Skeletal muscle tissue (tissue), 4 donors: Measurements from ENCODE around the gene NPHP4. TPM values are rescaled to one million over a fixed set of nuclear protein-coding genes. Genes with fewer than 3 reads are reported as not detected.

ENCODE experiments used
- H3K27ac ChIP-seq: one replicate; pipeline ENCODE4 v1.7.0; 2013; ENCODE audit warnings: mild to moderate bottlenecking, low read depth, low read length, inconsistent platforms
- H3K27me3 ChIP-seq, 3 donors: one replicate each; pipeline ENCODE4 v1.7.0; 2013; ENCODE audit warnings: low read length in 3 of 3; ENCODE audit not compliant: control insufficient read depth in 3 of 3, insufficient read depth in 3 of 3
- H3K36me3 ChIP-seq, 3 donors: one replicate each; pipeline ENCODE4 v1.7.0; 2013; ENCODE audit warnings: low read length in 3 of 3; ENCODE audit not compliant: control insufficient read depth in 3 of 3, insufficient read depth in 3 of 3
- H3K4me1 ChIP-seq, 3 donors: one replicate each; pipeline ENCODE4 v1.7.0; 2013; ENCODE audit warnings: low read length in 3 of 3, mild to moderate bottlenecking in 3 of 3; ENCODE audit not compliant: control insufficient read depth in 3 of 3, insufficient read depth in 3 of 3
- H3K4me3 ChIP-seq, 3 donors: one replicate each; pipeline ENCODE4 v1.7.0; 2013; ENCODE audit warnings: low read length in 3 of 3
- H3K9ac ChIP-seq, 3 donors: one replicate each; pipeline ENCODE4 v1.7.0; 2013; ENCODE audit warnings: low read length in 3 of 3, mild to moderate bottlenecking in 3 of 3, moderate library complexity in 2 of 3, low read depth in 1 of 3
- H3K9me3 ChIP-seq, 3 donors: one replicate each; pipeline ENCODE4 v1.7.0; 2013; ENCODE audit warnings: low read length in 3 of 3; ENCODE audit not compliant: control insufficient read depth in 3 of 3
- total RNA-seq: library from RNA; depleted of rRNA; stranded (reverse); fragments of >200 nt; gene quantifications from one replicate; pipeline ENCODE4 v1.2.3, GENCODE V29; 2014
- donor health status: Osteomylitis.

The NPHP4 gene
- 5.2 TPM for total RNA-seq

DNA sequence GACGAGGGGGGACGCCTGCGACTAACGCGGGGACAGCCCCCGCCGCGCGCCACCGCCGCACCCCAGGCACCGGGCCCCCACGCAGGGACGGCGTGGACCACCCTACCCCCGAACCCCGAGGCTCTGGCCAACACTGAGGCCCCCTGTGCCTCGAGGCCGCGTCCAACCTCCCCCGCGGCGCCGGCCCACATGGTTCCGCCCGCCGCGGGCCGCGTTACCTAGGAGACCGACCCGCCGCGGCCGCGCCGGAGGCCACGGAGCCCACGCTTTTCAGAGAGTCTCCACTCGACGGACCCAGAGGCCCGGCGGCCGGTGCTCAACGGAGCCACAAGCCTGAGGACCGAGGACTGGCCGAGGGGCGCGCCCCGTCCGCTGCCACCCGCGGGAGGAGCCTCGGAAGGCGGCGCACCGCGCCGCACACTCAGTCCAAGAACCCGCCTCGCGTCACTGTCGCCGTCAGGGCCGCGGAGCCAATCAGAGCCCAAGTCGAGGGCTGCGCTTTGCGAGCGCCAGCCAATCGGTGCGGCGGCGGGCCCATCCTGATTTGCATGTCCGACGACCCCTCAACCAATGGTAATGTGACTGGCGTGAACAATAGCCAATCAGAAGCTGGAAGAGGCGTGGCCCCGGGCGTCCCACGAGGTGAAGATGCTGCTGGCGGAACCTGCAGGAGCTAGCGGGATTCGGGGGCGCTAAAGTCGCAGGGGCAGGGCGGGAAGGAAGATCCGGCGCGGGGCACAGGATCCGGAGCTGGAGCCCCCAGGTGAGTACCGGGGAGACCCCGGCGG lies at the start of gene NPHP4:
NPHP4 (minus strand) TSS at position 400 of the 788 bp plus-strand sequence. CDS start 6,136 bp downstream, outside the sequence.
- Histone ChIP-seq H3K27ac (peak within 1 kb of the TSS; percentile 79), H3K4me3 (peak within 1 kb of the TSS; percentile 67 to 83 (median 80)), H3K9ac (peak within 1 kb of the TSS; percentile 65 to 76 (median 70)), H3K27me3 (peaks cover 6 to 7% (median 6%) of the 10 kb centered on the region in 3 donors), H3K36me3 (no peaks in the 10 kb centered on the region), H3K9me3 (no peaks in the 10 kb centered on the region), H3K4me1 (peaks cover 11 to 20% (median 19%) of the 10 kb centered on the region in 3 donors)

DNA sequence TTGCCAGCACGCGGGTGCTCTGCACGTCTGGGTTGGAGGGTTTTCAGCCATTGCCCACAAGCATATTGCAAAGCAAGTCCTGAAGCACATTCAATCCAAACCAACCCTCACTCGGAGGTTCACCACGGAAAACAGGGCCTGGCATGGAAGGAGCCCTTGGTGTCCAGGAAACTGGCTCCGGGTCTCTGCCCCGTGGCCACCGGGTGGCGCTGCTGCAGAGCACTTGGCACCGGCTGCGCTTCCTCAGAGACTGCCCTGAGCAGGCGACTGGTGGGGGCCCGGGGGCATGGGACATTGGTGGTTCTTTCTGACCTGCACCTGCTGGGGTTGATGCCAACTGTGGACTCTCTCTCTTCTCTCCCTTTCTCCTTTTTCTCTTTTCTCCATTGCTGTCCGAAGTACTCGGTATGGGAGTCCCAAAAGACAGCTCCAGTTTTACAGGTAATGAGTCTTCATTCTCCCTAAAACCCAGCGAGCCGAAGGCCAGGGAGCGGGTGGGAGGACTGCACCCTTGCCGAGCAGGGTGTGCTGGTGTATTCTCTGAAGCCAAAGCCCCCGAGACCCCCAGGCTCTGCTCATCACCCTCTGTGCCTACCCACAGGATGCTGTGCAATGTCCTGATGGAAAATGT lies 49.3 kb upstream of the NPHP4 start:
- H3K36me3 ChIP-seq, result no peaks in the 10 kb centered on the region
- no peaks in the 10 kb centered on the region for H3K4me1 ChIP-seq
- H3K9me3 ChIP-seq, result no peaks in the 10 kb centered on the region
- peaks cover 6 to 20% (median 10%) of the 10 kb centered on the region in 3 donors for H3K27me3 ChIP-seq
- no peak overlapping the region for H3K27ac ChIP-seq
- no peak overlapping the region for H3K4me3 ChIP-seq
- no peak overlapping the region for H3K9ac ChIP-seq

DNA sequence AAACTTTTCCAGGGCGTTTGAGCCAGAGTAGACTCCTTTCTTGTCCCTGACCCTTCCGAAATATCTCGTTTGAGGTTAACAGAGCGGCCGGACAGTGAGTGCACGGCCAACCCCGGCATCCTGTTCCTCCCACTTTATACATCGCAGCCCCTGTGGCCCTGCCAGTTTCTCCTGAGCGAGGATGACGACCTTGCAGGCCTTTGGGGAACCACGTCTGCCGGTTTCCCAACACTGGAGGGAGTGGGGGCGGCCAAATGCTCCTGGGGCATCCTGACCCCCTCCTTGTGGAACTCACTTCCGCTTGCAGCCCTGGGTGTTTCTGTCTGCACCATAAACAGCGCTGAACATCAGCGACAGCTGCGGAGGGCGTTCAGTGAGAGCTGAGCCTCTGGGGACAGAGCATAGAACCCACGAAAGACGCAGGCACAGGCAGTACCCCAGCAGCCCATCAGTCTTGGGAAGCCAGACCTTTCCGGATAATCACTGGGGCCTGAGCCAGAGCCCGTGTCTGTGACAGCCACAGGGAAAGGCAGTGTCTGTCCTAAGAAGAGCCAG lies 48.7 kb upstream of the NPHP4 start:
- peaks cover 6 to 20% (median 10%) of the 10 kb centered on the region in 3 donors for H3K27me3 ChIP-seq
- H3K4me1 ChIP-seq, result no peaks in the 10 kb centered on the region
- H3K4me3 ChIP-seq, result no peak overlapping the region
- no peak overlapping the region for H3K9ac ChIP-seq
- H3K9me3 ChIP-seq, result no peaks in the 10 kb centered on the region
- no peak overlapping the region for H3K27ac ChIP-seq
- no peaks in the 10 kb centered on the region for H3K36me3 ChIP-seq

DNA sequence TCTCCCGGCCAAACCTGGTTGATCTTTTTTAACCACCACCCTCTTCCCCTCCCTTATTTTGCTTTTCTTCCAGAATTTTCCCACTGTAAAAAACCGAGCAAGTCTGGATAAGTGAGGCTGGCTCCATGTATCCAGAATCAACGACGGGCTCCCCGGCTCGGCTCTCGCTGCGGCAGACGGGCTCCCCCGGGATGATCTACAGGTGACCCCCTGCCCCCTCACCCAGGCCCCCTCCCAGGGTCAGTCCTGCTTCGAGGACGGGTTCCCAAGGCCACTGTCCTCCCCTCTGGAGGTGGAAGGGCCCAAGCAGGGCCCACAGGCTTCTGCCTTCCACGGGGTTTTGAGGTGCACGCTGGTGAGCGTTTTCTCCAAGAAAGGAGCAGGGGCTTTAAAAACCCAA lies 48.2 kb upstream of the NPHP4 start:
- peaks cover 6 to 20% (median 10%) of the 10 kb centered on the region in 3 donors for H3K27me3 ChIP-seq
- H3K27ac ChIP-seq, result no peak overlapping the region
- no peak overlapping the region for H3K4me3 ChIP-seq
- H3K4me1 ChIP-seq, result no peaks in the 10 kb centered on the region
- no peaks in the 10 kb centered on the region for H3K9me3 ChIP-seq
- no peak overlapping the region for H3K9ac ChIP-seq
- H3K36me3 ChIP-seq, result no peaks in the 10 kb centered on the region

DNA sequence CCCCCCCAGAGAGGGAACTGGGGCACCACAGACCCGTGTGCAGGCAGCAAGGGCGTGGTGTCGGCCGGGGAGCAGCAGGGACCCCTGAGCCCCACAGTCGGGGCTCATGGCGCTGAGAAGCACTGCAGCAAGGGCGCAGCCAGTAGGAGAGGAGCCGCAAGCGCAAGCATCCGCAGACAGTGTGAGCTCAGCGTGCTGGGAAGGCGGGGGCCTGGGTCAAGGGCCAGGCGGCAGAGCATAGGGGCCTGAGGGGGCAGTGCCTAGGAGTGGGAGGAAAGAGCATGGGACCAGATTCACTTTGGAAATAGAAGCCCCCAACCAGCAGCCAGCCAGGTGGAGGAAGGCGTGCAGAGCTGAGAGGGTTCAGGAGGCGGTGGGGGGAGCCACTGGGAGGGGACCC lies 46.8 kb upstream of the NPHP4 start:
- H3K4me3 ChIP-seq, result no peak overlapping the region
- no peak overlapping the region for H3K9ac ChIP-seq
- H3K27me3 ChIP-seq, result peaks cover 13 to 25% (median 14%) of the 10 kb centered on the region in 3 donors
- H3K4me1 ChIP-seq, result peaks cover 0 to 6% (median 0%) of the 10 kb centered on the region in 3 donors
- H3K36me3 ChIP-seq, result no peaks in the 10 kb centered on the region
- H3K27ac ChIP-seq, result no peak overlapping the region
- no peaks in the 10 kb centered on the region for H3K9me3 ChIP-seq

DNA sequence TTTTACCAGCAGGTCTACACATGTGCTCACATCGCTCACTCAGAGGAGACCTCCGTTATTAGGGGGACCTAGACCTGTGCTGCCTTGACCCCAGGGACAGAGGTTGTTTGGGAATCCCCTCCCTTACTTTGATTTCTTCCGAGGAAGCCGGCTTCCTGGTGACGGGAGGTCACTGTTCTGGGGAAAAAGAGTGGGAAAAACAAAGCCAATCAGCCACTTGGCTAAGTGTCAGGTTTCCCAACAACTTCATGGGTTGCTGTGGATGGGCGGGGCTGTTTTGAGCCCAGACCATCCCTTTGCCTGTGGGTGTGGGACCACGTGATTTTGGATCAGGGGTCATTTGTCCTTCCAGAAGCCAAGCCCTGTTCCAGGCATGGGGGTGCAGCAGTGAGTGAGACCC lies 46.4 kb upstream of the NPHP4 start:
- H3K27me3 ChIP-seq, result peaks cover 13 to 25% (median 16%) of the 10 kb centered on the region in 3 donors
- no peaks in the 10 kb centered on the region for H3K9me3 ChIP-seq
- no peak overlapping the region for H3K4me3 ChIP-seq
- H3K27ac ChIP-seq, result no peak overlapping the region
- H3K4me1 ChIP-seq, result peaks cover 0 to 7% (median 0%) of the 10 kb centered on the region in 3 donors
- H3K36me3 ChIP-seq, result no peaks in the 10 kb centered on the region
- no peak overlapping the region for H3K9ac ChIP-seq

DNA sequence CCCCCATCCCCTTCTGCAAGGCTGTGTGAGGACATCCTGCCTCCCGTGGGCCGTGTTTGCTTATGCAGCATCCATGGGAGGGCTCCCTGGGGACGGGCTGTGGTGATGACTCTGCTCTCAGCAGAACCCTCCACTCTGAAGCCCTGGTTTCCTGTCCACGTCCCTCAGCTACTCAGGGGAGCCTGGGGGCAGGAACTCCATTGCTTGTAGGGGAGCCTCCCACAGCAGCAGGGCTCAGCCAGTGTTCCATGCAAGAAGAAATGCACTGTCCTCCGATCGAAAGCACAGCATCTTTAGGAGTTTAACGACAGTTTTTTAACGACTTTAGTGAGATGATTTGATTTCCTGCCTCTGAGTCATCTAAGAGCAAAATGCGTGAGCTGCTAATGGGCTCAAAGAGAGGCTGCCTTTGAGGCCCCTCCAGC lies 45.1 kb upstream of the NPHP4 start:
- no peak overlapping the region for H3K4me3 ChIP-seq
- peaks cover 0 to 7% (median 0%) of the 10 kb centered on the region in 3 donors for H3K4me1 ChIP-seq
- peaks cover 17 to 29% (median 22%) of the 10 kb centered on the region in 3 donors for H3K27me3 ChIP-seq
- no peaks in the 10 kb centered on the region for H3K9me3 ChIP-seq
- no peaks in the 10 kb centered on the region for H3K36me3 ChIP-seq
- H3K9ac ChIP-seq, result no peak overlapping the region
- H3K27ac ChIP-seq, result no peak overlapping the region

DNA sequence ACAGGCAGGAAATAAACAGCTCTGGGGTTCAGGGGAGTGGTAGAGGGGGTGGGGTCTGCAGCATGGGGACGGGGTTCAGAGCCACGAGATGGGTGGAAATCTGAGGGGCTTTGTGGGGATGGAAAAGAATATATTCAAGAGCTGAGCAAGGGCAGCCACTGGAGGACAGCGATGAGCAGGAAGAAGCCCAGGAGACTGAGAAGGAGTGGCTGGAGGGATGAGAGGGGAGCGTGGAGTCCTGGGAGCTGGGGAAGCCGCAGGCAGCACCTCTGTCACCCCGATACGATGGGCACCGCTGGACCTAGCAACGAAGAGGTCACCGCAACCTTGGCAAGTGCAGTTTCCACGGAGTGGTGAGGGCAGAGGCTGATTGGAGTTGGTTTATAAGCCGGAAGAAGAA lies 43.5 kb upstream of the NPHP4 start:
- Histone ChIP-seq H3K36me3 (no peaks in the 10 kb centered on the region), H3K4me3 (no peak overlapping the region), H3K9me3 (no peaks in the 10 kb centered on the region), H3K9ac (no peak overlapping the region), H3K27ac (no peak overlapping the region), H3K27me3 (peaks cover 17 to 22% (median 21%) of the 10 kb centered on the region in 3 donors), H3K4me1 (peaks cover 0 to 7% (median 0%) of the 10 kb centered on the region in 3 donors)

DNA sequence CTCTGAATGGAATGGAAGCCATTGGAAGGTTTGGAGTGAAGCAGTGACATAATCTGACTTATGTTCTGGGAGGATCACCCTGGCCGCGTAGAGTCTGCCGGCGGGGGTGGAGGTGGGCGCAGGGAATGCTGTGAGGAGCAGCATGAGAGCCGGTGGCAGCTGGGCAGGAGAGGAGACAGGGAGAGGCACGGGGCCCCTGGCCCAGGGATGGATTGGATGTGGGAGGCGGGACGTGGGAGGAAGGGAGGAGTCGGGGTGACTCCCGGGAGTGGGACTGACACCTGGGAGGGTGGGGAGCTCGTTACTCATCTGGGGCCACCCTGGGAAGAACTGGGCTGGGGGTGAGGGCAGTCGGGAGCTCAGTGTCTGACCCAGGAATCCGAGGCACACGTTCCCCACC lies 43.1 kb upstream of the NPHP4 start:
- Histone ChIP-seq H3K4me1 (peaks cover 1 to 9% (median 3%) of the 10 kb centered on the region in 3 donors), H3K4me3 (no peak overlapping the region), H3K27ac (no peak overlapping the region), H3K36me3 (no peaks in the 10 kb centered on the region), H3K9ac (no peak overlapping the region), H3K9me3 (no peaks in the 10 kb centered on the region), H3K27me3 (peaks cover 17 to 22% (median 19%) of the 10 kb centered on the region in 3 donors)

DNA sequence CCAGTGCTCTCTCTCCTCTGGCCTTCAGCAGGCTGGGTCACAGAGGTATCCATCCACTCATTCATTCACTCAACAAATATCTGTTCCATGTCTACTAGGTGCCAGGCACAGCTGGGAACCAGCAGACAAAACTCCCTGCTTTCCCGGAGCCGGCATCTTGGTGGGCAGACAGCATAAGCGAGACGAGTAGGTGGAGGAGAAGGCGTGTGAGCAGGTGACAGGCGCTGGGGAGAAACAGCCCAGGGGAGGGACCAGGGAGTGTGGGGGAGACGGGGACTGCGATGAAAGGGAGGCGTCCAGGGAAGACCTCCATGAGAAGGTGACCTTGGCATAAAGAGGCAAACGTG lies 42.5 kb upstream of the NPHP4 start:
- Histone ChIP-seq H3K27ac (no peak overlapping the region), H3K36me3 (no peaks in the 10 kb centered on the region), H3K4me1 (peaks cover 5 to 14% (median 8%) of the 10 kb centered on the region in 3 donors), H3K9ac (no peak overlapping the region), H3K9me3 (no peaks in the 10 kb centered on the region), H3K27me3 (peaks cover 17 to 22% (median 22%) of the 10 kb centered on the region in 3 donors), H3K4me3 (no peak overlapping the region)
